ENCODE results near the gene MANBA.

The MANBA gene

DNA sequence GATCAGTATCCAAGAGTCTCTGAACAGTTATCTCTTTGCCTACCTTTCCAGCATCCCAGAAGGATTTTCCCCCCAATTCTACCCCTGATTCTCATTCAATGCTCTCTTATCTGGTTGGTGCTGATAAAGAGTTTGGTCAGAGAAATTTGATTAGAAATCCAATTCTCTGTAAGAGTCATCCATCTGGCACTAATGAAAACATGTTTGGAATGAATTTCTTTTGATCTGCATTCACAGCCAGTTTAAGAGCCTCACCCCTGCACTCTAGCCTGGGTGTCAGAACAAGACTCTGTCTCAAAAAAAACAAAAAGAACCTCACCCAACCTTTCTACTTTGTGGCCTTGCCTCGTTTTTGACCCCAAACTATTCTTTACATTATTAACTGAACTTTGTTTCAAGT lies 122.1 kb downstream of the MANBA start:
- TF ChIP-seq POLR2AphosphoS5 (IDR thresholded peaks at IDR 0.05; ENCODE audit: low read depth, low read length) (no peak), FOXP2 (optimal IDR thresholded peaks at IDR 0.05; ENCODE audit: borderline replicate concordance, extremely low read depth, extremely low read length, insufficient read depth) (no peak), TAF1 (IDR thresholded peaks at IDR 0.05; ENCODE audit: borderline replicate concordance, insufficient read depth, low read length) (no peak), SIN3A (IDR thresholded peaks at IDR 0.05; ENCODE audit: borderline replicate concordance, insufficient read depth, low read length) (no peak)
- TF ChIP-seq, protein P1, sequence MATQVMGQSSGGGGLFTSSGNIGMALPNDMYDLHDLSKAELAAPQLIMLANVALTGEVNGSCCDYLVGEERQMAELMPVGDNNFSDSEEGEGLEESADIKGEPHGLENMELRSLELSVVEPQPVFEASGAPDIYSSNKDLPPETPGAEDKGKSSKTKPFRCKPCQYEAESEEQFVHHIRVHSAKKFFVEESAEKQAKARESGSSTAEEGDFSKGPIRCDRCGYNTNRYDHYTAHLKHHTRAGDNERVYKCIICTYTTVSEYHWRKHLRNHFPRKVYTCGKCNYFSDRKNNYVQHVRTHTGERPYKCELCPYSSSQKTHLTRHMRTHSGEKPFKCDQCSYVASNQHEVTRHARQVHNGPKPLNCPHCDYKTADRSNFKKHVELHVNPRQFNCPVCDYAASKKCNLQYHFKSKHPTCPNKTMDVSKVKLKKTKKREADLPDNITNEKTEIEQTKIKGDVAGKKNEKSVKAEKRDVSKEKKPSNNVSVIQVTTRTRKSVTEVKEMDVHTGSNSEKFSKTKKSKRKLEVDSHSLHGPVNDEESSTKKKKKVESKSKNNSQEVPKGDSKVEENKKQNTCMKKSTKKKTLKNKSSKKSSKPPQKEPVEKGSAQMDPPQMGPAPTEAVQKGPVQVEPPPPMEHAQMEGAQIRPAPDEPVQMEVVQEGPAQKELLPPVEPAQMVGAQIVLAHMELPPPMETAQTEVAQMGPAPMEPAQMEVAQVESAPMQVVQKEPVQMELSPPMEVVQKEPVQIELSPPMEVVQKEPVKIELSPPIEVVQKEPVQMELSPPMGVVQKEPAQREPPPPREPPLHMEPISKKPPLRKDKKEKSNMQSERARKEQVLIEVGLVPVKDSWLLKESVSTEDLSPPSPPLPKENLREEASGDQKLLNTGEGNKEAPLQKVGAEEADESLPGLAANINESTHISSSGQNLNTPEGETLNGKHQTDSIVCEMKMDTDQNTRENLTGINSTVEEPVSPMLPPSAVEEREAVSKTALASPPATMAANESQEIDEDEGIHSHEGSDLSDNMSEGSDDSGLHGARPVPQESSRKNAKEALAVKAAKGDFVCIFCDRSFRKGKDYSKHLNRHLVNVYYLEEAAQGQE (IDR thresholded peaks at IDR 0.05; ENCODE audit: insufficient read depth in 1 of 2, low read depth in 2 of 2, low read length in 2 of 2) = no peak

DNA sequence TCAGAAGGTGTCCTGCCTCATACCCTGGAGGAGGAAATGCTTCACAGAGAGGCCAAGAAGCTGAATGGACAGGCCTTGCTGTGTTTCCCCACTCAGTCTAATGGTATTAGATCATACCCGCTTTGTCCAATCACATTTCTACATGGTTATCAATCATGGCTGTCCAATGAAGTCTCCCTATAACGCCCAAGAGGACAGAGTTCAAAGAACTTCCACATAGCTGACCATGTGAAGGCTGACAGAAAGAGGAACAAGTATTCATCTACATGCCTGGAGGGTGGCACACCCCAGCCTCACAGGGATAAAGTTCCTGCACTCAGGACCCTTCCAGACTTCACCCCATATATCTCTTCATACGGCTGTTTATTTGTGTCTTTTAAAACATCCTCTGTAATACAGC lies 123.4 kb downstream of the MANBA start:
- no peak for TF ChIP-seq POLR2AphosphoS5 (IDR thresholded peaks at IDR 0.05; ENCODE audit: low read depth, low read length)
- no peak for TF ChIP-seq FOXP2 (optimal IDR thresholded peaks at IDR 0.05; ENCODE audit: borderline replicate concordance, extremely low read depth, extremely low read length, insufficient read depth)
- TF ChIP-seq, protein P1 (IDR thresholded peaks at IDR 0.05; ENCODE audit: insufficient read depth in 1 of 2, low read depth in 2 of 2, low read length in 2 of 2) = no peak
- no peak for TF ChIP-seq TAF1 (IDR thresholded peaks at IDR 0.05; ENCODE audit: borderline replicate concordance, insufficient read depth, low read length)
- TF ChIP-seq SIN3A (IDR thresholded peaks at IDR 0.05; ENCODE audit: borderline replicate concordance, insufficient read depth, low read length) = no peak

DNA sequence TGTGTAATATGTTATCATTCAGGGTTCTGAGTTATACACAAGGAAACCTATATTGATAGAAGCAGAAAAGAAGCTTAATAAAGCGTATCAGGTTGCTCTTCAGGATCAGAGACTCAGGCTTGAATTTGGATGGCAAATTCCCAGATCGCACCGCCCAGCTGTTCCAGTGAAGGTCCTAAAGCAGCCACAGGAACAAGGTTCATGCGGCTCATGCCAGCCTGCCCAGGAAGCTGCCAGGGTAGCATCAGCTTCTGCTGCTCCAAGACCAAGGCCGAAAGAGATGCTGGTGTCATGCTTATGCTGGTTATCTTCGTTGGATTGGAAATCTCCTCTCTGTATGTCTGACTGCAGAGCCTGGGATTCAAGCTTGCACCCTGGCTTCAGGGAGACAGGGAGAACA lies 127.7 kb downstream of the MANBA start:
- TF ChIP-seq, protein P1 (IDR thresholded peaks at IDR 0.05; ENCODE audit: insufficient read depth in 1 of 2, low read depth in 2 of 2, low read length in 2 of 2) = no peak
- TF ChIP-seq SIN3A (IDR thresholded peaks at IDR 0.05; ENCODE audit: borderline replicate concordance, insufficient read depth, low read length) = no peak
- TF ChIP-seq TAF1 (IDR thresholded peaks at IDR 0.05; ENCODE audit: borderline replicate concordance, insufficient read depth, low read length) = no peak
- TF ChIP-seq POLR2AphosphoS5 (IDR thresholded peaks at IDR 0.05; ENCODE audit: low read depth, low read length) = no peak
- TF ChIP-seq FOXP2 (optimal IDR thresholded peaks at IDR 0.05; ENCODE audit: borderline replicate concordance, extremely low read depth, extremely low read length, insufficient read depth) = no peak

DNA sequence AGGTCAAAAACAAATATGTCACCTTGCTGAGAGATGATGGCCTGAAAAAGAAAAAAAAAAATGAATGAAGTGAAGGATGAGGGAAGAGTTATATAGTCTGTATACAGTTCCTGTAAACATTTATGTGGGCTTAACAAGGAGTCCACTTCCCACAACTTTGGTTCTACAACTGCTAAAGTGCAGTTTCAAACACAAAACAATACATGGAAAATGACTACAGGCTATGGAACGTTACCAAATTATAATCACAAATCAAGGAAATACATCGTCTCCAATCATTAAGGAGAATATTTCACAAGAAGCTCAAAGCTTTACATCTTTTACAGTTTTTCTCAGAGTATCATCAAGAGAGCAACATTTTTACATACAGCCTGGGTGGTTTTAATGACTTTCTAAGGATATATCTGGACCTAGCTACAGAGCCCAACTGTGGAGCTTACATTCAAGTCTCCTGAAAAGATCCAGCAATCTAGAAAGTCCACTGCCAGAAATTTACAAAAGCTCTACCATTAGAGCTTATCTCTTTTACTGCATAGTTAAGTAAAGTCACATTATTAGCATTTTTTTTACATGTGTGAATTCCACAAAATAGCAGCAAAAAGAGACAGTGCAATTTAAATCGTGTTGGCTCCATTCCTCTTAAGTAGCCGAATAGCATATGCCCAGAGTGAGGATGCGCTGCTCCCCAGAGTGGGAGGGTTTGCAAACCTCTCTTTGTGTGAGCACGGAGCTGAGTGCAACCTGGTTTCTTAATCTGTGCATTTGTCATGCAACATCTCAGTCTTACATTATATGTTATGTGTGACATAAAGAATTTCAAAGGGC lies 128.3 kb downstream of the MANBA start:
- TF ChIP-seq, protein P1 (IDR thresholded peaks at IDR 0.05; ENCODE audit: insufficient read depth in 1 of 2, low read depth in 2 of 2, low read length in 2 of 2) = no peak
- TF ChIP-seq FOXP2 (optimal IDR thresholded peaks at IDR 0.05; ENCODE audit: borderline replicate concordance, extremely low read depth, extremely low read length, insufficient read depth) (no peak), POLR2AphosphoS5 (IDR thresholded peaks at IDR 0.05; ENCODE audit: low read depth, low read length) (no peak), SIN3A (IDR thresholded peaks at IDR 0.05; ENCODE audit: borderline replicate concordance, insufficient read depth, low read length) (no peak), TAF1 (IDR thresholded peaks at IDR 0.05; ENCODE audit: borderline replicate concordance, insufficient read depth, low read length) (no peak)

Data from PFSK-1 (cell line).